GM19025 (cell line): ENCODE measurements around the gene SIK3.

Experiments
- ATAC-seq: cut with Tn5 transposase; IDR thresholded peaks from one replicate; pipeline ENCODE4 v1.9.1; 2021; ENCODE audit warnings: mild to moderate bottlenecking, low read depth, moderate library complexity; ENCODE audit not compliant: unreplicated experiment

The SIK3 gene

DNA sequence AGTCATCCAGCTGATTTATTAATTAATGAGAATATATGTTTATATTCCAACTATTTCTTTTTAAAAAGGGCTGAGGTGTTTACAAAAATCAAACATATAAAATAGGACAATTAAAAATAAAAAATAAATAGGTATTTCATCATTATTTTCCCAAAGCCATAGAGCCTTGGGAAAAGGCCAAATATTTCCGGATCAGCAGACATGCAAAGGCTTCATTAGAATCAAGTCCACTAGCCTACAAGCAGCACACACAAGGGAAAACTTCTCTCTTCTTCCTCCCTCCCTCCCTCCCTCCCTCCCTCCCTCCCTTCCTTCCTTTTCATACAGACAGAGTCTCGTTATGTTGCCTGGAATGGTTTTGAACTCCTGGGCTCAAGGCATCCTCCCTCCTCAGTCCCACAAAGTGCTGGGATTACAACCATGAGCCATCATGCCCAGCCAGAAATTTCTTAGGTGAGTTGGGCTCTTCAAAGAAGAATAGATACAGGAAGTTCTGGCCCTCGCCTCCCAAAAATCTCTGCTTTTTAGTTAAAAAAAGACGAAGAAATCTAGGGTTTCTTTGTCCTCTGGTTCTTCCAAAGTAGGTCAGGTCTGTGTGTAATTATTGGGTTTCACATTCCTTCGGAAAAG is 121.2 kb downstream of the SIK3 start:
- no peak for ATAC-seq

DNA sequence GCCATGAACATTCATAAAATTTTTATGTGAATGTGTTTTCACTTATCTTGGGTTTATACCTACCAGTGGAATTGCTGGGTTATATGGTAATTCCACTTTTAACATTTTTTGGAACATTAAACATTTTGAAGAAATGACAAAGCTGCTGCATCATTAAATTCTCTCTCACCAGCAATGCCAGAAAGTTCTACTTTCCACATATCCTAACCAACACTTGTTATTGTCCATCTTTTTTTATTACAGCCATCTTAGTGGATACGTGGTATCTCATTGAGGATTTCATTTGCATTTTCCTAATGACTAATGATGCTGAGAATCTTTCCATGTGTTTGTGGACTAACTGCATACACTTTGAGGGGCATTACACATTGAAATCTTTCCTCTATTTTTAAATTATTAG is 122.6 kb downstream of the SIK3 start:
- ATAC-seq, result no peak

DNA sequence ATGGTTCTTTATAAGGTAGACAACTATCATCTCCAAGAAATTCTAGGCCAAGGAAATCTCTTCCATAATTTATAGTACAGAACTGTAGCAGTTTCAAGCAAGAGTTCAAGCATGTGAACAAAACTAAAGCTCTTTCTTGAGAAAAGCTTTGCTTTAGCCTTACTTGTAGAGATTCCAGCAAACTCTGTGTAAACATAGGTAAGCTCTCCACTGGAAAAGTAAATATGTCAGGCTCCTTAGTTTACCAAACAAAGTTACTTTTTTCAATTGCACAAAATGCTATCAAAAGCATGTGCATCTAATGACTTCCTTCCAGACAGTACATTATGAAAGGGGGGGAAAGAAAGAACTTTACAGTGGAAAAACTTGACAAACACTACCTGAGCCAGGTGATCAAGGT is 125.0 kb downstream of the SIK3 start:
- ATAC-seq, result no peak

DNA sequence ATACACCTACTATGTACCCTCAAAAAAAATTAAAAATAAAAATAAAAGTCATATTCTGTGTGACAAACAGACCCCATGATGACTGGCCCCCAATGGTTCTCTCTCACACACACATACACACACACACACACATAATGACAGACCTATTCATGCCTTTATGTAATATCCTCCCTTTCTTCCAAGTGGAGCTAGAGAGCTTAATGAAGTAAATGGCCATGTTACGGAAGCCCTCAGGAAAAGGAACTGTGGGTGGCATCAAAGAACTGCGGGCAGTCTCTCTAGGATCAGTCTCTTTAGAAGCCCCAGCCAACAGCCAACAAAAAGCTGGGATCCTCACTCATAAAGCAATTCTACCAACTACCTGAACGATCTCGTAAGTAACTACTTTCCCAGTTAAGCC is 125.5 kb downstream of the SIK3 start:
- ATAC-seq, result no peak

DNA sequence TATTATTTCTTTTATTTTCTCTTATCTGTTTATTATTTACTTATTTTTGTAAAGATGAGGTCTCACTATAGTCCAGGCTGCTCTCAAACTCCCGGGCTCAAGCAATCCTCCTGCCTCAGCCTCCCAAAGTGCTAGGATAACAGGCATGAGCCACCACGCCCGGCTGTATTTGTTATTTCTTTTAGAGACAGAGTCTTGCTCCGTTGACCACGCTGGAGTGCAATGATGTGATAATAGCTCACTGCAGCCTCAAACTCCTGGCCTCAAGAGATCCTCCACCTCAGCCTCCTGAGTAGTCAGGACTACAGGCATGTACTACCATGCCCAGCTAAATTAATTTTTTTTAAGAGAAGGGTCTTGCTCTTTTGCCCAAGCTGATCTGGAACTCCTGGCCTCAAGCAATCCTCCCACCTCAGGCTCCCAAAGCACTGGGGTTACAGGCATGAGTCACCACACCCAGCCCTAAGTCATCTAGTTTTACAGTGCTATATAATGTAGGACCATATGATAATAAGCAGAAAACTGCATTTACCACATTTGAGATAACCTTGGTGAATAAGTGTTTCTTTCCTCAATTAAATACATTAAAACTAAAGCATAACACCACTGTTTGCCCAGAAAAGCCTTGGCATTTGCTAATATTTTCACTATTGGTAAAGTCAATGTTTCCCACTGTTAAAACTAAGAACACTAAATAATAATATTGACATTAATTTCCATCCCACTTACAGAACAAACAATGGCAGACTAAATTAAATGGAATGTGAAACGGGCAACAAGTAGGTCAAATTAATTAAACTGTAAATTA is 127.5 kb downstream of the SIK3 start:
- no peak for ATAC-seq

DNA sequence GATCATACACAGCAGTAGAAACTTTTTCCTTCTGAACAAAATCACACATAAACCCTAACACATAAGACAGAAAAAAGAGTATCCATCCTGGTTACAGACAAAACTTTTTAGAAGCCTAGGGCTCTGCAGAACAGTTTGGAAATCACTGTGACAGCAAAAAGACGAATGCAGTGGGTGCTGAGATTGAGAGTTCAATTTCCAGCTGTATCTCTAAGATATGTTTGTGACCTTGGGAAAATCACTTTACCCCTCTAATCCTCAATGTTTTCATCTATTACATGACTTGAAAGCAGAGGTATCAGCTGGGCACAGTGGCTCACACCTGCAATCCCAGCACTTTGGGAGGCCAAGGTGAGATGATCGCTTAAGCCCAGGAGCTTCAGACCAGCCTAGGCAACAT is 128.5 kb downstream of the SIK3 start:
- ATAC-seq, result no peak

DNA sequence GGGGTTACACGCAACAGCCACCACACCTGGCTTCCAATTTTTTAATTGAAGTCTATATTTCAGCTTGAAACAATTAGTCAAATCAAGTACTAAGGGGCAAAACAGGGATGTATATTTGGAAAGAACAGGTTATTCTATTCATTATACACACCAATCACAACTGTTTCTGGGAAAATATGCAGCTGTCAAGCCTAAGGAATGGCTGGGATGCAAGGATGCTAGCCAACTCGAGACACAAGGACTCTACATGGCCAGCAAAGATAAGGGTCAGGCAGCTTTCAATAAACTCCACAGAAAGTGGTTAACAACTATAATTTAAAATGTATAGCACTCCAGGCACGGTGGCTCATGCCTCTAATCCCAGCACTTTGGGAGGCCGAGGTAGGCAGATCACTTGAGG is 134.0 kb downstream of the SIK3 start:
- no peak for ATAC-seq

DNA sequence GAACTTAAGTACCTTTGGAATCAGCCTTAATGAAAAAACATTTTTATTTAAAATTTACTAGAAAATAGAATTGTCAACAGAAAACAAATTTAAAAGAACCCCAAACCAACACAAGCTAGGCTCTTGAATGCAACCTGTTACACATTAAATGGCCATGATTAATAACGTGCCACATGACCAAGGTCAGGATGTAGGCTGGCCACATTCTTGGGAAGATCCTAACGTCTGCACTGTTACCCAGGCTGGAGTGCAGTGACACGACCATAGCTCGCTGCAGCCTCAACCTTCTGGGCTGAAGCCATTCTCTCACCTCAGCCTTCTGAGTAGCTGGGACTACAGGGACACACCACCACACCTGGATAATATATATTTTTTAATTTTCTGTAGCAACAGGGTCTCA is 134.4 kb downstream of the SIK3 start:
- no peak for ATAC-seq

DNA sequence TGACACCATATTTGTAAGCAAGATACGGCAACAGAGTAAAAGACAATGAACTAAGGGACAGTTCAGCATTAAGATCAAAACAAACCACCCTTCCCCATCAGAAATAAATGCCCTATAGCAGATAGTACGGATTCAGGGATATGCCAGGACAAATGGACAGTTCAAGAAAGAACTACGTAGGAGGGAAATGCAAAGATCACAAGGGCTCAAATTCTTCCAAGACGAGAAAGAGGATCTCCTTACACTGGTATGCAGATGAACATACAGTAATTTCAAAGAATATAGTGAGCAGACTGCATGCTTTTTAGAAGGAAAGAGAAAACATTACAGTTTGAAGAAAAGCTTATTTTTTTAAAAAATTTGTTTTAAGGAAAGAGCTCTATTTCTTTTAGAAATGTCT is 136.1 kb downstream of the SIK3 start:
- ATAC-seq, result no peak

DNA sequence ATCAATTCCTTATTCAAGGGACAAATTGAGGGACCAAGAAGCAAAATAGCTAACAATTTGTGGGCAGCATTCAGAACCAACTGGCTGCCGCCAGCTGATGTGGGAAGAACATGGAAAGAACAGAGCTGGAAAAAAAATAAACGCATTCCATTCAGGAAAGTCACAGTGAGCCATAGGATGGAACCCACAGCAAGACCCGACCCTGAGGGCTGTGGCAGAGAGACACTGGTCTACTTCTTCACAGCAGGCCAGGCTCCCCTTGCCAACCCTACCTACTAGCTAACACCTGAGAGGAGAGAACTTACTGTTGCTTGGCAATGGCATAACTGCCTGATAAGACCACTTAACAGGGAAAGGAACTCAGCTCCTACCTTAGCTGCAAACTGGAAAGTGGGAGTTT is 137.3 kb downstream of the SIK3 start:
- ATAC-seq, result no peak

DNA sequence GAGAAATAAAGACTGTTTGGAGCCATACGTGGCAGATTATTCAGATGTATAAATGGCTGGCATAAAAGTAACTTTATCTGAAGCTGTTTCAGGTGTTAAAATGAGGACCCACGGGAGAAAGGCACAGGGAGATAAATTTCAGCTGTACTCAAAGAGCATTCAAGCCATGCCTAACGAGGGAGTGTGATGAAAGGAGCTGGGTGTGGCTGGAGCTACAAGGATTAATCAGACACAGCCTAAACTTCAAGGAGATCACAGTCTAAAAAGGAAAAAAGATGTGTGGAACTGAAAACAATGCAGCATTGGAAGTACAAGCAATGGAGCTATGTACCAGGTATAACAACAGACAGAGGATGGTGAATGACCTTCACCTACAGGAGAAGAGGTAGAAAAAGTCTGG is 140.0 kb downstream of the SIK3 start:
- no peak for ATAC-seq

DNA sequence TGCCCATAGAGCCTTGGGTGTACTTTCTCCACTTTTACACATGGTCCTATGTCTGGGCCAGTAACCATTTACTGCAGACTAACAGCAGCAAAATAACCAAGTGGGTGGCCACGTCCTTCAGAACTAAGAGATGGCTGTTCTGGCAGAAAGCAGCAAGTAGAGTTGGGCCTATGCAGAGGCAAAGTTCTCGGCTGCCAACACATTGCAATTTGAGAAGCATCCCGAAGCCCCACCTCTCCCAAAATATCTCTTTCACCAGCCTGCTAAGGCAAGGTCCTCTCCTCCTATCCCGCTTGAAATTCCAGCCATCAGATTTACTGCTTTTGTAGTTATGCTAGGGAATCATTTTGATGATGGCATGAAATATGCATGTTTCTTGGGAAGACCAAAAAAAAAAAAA is 142.3 kb downstream of the SIK3 start:
- ATAC-seq, result no peak

DNA sequence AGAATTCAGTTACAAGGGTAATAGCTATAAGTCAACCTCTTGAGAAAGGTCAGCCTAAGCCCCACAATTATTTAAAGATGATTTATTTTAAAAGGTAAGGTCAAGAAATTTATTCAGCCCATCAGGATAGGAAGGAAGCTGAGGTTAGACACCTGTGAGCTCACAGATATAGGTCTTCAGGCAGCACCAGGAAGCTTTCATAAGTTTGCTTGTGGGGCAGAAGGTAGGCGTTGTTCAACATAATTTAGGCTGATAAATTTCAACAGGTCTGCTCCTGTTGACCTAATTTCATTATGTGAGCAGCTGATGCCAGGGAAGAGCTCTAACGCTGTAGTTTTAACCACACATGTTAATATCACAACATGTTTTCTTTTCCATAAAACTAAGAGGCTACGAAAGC is 142.7 kb downstream of the SIK3 start:
- ATAC-seq, result no peak

DNA sequence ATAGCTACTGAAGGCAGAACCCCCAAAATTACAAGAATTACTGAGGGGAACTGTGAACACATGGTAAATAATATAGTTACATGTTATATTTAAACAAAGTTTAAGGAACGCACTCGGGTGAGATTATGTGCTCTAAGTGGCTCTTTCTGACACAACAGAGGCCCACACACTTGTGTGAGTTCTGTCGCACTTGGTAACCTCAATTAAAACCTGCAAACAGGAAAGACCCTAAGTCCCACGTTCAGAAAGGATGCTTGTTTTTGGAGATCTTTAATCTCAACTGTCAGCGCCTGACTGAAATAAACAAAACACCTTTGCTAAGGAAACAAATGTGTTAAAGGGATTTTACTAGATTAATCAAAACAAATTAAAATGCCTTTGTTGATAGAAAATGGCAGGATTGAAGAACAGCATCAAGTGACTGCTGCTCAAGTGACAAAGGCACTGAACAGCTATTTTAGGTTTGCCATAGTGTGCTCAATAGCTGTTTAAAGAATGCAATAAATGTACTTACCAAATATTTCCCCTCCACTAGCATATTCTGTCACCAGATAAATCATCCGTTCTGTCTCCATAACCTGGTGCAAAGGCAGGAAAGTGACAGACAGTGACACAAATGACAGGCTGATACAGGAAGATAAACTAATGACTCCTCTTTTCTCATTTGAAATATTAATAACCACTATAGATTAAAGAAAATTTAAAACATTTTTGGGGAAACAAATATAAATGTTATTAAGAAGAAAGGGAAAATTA is 144.5 kb downstream of the SIK3 start:
- ATAC-seq, result no peak

DNA sequence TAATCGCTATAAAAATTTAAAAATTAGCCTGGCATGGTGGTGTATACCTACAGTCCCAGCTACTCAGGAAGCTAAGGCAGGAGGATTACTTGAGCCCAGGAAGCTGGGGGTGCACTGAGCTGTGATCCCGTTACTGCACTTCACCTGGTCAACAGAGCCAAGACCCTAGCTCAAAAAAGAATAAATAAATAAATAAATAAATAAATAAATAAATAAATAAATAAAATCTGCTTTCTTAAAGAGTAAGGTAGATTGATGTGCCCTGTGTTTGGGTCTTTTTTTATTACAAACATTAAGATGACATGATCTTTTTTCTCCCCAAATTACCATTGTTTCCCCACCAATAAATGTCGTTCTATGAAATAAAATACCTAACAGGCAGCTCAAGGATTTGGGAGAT is 146.5 kb downstream of the SIK3 start:
- no peak for ATAC-seq

DNA sequence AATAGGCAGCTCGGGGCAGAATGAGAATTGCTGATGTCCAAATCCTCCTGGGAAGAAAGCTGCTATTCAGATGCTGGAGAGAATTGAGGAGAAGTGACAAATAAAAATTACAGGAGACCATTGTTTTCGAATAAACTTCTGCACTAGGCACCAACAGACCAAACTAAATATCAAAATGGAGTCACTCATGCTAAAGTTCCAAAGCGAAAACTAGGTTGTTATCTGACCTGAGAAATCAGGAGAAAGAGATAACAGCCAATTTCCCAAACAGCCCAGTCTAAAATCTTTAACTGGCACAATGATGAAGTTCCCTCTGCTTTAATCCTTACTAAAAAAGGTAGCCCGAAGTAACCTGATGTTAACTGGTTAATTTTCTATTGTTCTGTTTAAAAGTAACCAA is 148.0 kb downstream of the SIK3 start:
- ATAC-seq, result no peak

DNA sequence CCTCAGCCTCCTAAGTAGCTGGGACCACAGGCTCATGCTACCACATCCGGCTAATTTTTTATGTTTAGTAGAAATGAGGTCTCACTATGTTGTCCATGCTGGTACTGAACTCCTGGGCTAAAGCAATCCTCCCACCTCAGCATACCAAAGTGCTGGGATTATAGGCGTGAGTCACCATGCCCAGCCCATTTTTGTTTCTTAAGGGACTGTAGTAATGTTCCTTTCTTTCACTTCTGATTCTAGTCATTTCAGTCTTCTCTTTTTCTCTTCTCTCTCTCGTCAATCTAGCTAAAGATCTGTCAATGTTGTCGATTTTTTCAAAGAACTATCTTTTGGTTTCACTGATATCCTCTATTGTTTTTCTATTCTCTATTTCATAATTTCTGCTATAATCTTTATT is 149.8 kb downstream of the SIK3 start:
- ATAC-seq, result no peak

DNA sequence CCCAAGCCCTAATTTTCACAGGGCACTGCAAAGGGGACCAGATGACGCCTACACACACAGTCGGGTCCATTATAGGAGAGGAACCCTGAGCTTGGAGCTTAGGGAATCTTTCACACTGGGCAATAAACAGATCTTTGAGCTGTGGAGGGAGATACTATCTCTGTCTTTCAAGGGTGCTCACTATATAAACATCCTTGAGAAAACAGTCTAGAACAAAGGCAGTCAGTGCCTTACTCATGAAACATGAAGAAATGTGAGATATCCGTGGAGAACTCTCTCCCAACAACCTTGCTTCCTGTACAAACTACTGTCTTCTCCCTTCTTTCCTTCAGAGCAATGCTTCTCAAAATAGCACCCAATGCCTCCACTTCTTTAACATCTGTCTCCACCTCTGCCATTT is 151.8 kb downstream of the SIK3 start:
- no peak for ATAC-seq

DNA sequence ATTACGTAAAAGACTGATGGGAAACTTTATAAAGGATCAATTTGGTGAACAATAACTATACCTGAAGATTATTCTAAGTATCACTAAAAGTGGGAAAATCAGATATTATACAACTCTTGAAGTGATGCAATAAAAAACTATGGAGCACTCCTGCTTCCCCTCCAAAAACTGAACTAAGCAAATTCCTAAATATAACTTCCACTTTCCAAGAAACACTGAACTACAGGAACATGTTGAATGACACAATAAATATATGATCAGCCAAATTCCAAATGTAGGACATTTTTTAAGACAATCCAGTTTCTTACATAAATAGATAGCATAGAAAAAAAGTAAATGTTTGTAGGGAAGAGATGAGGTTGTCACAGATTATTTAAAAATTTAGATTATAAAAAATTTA is 158.7 kb downstream of the SIK3 start:
- ATAC-seq, result no peak

DNA sequence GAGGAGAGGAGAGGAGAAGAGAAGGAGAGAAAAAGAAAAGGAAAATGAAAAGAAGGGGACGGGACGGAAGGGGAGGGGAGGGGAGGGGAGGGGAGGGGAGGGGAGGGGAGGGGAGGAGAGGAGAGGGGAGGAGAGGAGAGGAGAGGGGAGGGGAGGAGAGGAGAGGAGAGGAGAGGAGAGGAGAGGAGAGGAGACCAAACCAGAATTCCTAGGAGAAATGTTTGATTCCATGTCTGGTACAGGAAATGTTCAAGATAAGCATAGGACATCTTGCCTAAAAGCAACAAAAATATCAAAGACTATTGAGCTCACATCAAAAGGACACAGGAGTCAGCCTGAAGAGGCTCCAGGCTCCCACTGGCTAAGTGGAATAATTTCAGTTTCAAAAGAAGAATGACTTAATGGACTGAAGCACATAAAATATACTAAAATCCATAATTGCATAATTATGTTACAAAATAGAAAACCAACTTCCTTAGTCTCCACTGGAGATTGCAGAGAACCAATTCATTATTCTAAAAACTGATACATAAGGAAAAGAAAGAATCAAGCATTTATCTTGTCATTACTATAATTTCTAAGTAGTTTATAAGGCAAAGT is 159.7 kb downstream of the SIK3 start:
- no peak for ATAC-seq

DNA sequence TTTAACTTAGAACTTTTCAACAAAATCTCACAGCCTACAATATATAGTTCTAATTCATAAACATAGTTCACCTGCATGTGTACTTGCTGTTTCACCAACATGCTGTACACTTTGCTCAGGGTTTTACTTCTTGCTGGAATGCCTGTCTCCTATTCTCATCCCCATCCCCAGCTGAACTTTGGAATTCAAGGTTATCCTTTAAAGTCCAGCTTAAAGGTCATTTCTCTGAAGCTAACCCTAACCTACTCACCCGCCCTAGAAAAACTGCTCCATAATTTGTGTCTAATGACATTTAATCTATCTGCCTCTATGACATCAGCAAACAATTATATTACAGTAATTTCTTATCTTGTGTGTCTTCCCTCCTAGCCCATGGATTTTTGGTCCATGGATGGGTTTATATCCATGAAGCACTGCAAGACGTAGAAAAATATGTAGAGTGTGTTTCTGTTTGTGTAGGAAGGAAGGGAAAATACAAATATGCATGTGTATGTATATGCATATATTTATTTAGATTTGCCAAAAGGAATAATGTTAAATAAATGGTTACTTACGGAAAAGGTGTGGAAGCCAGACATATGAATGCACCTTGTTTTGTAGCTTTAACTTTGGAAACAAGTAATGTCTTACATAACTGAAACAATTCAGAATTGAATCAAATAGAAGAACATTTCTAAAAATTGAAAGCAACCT is 161.3 kb downstream of the SIK3 start:
- ATAC-seq, result no peak
